Lung microvascular endothelial cell (primary cell): Measurements from ENCODE around the gene TINAGL1. TPM values are rescaled to one million over a fixed set of nuclear protein-coding genes. Genes with fewer than 3 reads are reported as not detected.

Experiments
- DNase-seq, 2 donors: peaks; one replicate each; pipeline versions ENCODE4 v3.0.0 to v3.0.0-alpha.2; 2010; ENCODE audit warnings: low read depth in 2 of 2
- total RNA-seq: library from RNA; depleted of rRNA; stranded (reverse); fragments of >200 nt; gene quantifications from 2 replicates; pipeline ENCODE4 v1.2.1, GENCODE V29; 2014

TINAGL1 gene
- total RNA-seq, 1 donor from 2014 or later = 317 TPM

DNA sequence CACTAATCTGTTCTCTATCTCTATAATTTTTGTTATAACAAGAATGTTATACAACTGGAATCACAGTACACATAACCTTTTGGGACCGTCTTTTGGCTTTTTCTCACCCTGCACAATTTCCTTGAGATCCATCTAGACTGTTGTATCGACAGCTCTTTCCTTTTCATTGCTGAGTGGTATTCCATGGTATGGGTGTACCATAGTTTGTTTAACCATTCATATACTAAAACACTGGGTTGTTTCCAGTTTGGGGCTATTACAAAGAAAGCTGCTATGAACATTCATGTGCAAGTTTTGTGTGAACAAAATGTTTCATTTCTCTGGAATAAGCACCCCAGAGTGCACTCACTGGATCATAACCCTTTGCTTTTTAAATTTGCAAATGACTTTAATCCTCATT lies 25.8 kb downstream of the TINAGL1 start:
- no peak for DNase-seq

GRCh38 chr1:31605908-31606427 lies 29.7 kb downstream of the TINAGL1 start:
- DNase-seq = peak in 1 of 2 donors; percentile 69

- DNase-seq = no peak
Measured at GRCh38 chr1:31607360-31607759, 31.0 kb downstream of the TINAGL1 start.

GRCh38 chr1:31609514-31610118 lies 33.3 kb downstream of the TINAGL1 start:
- DNase-seq = no peak

DNA sequence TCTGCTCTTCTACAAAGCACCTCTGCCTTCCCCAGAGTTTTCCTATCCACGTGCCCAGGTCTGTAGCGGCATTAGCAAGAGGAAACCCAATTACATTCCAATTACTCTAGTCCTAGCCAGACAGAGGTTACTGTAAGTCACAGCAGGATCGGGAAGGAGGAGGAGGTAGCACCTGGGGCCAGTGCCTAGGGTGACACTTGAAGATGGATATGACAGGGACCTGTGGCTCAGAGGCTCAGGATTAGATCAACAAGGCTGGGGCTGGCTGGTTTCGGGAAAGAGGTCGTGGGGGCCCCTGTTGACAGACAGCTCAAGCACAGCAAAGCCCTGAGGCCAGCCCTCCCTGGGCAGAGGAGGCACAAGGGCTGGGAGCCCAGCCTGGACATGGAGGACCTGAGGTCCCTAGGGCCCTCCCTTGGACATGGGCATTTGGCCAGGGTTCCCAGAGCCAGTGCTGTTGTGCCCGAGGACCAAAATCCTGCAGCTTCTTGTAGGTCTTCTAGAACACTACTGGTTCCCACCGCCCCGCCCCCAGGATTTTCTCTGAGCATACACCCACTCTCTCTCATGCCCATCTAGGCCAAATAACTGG lies 38.2 kb downstream of the TINAGL1 start:
- peak in 1 of 2 donors; percentile 62 for DNase-seq

- no peak for DNase-seq
Measured at GRCh38 chr1:31615414-31615813, 39.1 kb downstream of the TINAGL1 start.

DNA sequence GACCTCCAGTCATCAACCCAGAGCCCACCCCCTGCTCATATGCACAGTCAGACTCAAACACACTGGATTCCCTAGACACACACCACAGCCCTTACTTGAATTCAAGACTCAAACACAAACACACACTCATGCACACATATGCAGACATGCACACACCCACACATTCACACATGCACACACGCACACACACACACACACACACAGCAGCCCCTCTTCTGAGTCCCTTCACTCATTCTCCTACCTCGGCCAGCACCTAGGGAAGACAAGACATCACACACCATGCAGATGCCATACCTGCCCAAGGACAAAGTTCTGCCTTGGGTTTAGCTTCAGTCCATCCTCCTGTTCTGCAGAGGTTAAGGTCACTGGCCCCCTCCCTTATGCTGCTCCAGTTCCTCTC lies 39.6 kb downstream of the TINAGL1 start:
- DNase-seq = no peak

DNA sequence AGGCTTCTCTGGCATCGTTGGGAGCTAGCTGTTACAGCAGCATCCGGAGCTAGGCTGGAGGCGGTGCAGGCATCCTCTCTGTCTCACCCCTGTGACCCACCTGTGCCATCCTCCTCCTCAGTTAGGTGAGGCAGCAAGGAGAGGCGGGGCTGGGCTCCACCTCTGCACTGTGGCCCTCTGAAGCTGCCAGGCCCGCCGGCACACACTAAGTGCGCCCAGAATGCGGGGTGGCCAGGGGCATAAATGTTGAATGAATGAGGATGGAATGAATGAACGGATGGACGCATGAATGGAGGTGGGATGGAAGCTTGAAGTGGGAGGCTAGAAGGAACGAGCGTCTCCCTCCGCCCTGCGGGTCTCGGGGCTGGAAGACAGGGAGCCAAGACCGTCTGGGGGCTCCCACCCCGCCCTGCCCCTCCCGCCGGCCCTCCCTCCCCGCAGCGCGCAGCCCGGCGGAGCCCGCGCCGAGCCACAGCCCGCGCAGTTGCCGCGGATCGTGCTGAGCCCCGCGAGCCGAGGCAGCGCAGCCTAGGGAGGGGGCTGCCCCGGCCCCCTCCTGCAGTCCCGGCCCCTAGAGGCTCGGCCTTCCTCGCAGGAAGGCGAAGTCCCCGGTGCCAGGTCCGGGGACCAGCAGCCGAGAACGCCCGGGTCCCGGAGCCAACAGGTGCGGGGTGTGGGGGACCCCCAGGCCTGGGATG lies 41.1 kb downstream of the TINAGL1 start, which contains the start of gene HCRTR1:
Gene HCRTR1 (plus strand): TSS at position 472 of the 698 bp plus-strand sequence. CDS start 1,504 bp downstream, outside the sequence.
- peak in 1 of 2 donors; percentile 27 for DNase-seq

GRCh38 chr1:31617916-31618746 lies 41.8 kb downstream of the TINAGL1 start:
- peak; percentile 56 to 78 for DNase-seq

GRCh38 chr1:31618916-31619846 lies 42.9 kb downstream of the TINAGL1 start:
- DNase-seq = no peak

DNA sequence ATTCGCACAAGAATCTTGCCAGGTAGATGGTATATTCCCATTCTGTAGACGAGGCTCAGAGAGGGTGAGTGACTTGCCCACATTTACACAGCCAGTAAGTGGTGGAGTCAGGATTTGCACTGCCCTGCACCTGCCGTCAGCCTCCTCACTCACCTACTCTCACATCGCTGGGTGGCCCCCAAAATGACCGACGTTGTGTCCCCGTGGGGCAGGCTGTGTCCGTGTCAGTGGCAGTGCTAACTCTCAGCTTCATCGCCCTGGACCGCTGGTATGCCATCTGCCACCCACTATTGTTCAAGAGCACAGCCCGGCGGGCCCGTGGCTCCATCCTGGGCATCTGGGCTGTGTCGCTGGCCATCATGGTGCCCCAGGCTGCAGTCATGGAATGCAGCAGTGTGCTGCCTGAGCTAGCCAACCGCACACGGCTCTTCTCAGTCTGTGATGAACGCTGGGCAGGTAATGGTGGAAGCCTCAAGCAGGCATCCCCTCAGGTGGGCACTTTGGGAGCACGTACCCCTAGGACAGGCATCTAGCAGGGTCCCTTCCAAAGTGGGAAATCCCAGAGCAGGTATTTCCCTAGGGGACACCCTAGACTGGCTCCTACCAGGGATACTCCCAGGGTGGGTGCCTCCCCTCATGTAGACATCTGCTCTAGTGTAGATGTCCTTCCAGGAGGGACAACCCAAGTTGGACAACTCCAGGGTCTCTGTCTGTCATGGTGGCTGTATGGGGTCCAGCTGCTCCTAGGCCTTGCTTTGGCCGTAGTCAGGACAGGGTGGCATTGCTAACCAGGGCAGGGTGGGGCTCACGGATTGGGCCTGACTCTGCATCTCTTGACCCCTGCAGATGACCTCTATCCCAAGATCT lies 44.5 kb downstream of the TINAGL1 start:
- no peak for DNase-seq

- DNase-seq = no peak
Measured at GRCh38 chr1:31621498-31621820, 45.1 kb downstream of the TINAGL1 start.

- DNase-seq = no peak
Measured at GRCh38 chr1:31621847-31622730, 45.8 kb downstream of the TINAGL1 start.

- no peak for DNase-seq
Measured at GRCh38 chr1:31623365-31623764, 47.0 kb downstream of the TINAGL1 start.

DNA sequence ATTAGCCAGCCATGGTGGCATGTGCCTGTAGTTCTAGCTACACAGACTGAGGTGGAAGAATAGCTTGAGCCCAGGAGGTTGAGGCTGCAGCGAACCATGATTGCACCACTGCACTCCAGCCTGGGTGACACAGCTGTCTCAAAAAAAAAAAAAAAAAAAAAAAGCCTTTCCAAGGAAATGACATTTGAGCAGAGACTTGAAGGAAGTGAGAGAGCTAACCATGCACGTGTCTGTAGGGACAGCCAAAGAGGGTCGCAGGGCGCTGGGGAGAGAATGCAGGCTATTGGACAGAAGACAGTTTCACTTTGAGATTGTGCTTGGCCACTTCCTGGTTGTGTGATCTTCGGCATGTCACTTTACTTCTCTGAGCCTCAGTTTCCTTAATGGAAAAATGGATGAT lies 48.0 kb downstream of the TINAGL1 start:
- no peak for DNase-seq

DNA sequence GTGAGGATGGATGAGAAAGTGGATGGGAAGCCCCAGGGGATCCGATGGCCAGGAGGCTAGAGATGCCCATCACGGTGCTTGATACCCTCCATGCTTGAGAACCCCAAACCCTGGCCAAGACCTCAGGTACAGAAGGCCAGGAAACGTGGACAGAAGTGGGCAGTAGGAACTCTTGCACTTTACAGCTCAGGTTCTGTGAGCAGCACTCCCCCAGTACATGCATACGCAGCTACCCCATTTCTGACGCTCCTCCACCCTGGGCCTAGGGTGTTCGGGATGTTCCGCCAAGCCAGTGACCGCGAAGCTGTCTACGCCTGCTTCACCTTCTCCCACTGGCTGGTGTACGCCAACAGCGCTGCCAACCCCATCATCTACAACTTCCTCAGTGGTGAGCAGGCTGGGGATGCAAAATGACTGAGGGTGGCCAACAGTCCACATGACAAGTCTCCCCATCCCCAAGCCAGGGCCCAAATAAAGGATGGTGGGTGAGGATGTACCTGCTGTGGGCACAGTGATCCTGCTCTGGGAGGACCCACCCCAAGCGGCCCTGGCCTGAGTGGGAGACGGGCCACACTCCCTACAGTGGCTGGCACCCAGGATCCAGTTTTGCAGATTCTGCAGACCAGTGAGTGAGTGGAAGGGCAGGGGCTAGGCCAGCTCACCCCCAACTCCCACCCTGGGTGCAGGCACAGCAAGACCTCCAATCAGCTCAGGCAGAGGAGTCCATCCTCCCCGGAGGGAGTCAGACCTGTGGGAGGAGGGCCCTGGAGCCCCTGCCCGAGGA lies 48.6 kb downstream of the TINAGL1 start:
- no peak for DNase-seq

GRCh38 chr1:31625561-31626222 lies 49.4 kb downstream of the TINAGL1 start:
- DNase-seq = peak in 1 of 2 donors; percentile 34
